ENCODE results near the gene CD1B.
"Not testable (repeated sequence)": the region's sequence is repeated elsewhere in the genome, so short reads cannot be mapped to it uniquely, and the experiment has no call there.

The CD1B gene

DNA sequence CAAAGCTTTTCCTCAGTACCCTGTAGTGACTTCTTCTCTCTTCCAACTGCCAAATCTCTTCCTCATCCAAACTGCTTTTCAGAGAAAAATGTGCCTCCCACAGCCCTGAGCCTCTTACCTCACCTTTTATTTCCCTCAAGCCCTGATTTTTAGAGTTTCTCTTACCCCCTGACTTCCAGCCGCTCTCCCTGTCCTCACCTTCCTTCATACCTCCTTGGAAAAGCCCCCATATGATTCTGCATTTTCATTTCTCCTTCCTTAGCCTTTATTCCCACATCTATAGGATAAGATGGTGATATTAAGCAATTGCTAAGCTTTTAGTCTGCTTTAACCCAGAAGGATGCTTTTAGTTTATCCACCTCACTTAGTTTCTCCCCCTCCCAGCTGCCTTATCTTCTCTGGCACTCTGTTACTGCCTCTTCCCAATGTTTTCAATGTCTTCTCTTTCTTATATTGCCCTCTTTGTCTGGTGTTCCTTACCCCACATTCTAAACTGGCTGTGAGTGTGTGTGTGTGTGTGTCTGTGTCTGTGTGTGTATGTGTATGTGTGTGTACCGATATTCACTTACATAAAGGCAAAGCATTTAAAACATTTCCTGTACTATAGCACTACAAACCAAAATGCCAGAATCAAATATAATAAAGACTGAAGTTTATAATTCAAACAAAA is at the start of gene CD1B:
Gene CD1B, minus strand, starts transcription at position 51 of the 670 bp plus-strand sequence. CDS start 108 bp downstream, outside the sequence.
- DNase-seq (ENCODE audit: low spot score), result no peak

DNA sequence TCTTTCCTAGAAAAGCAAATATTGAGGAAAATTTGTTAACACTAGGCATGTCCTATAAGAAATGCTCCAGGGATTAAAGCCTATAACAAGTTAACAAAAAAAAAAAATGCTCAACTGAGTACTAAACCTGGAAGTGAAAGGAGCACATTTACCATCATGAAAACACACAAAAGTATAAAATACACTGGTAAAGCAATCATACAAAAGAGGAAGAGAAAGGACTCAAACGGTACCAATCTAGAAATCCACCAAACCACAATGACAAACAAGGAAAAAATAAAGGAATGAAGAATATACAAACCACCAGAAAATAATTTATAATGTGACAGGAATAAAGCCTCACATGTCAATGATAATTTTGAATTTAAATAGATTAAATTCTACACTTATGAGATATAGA is 43.5 kb upstream of the CD1B start:
- no peak for DNase-seq (ENCODE audit: low spot score)

DNA sequence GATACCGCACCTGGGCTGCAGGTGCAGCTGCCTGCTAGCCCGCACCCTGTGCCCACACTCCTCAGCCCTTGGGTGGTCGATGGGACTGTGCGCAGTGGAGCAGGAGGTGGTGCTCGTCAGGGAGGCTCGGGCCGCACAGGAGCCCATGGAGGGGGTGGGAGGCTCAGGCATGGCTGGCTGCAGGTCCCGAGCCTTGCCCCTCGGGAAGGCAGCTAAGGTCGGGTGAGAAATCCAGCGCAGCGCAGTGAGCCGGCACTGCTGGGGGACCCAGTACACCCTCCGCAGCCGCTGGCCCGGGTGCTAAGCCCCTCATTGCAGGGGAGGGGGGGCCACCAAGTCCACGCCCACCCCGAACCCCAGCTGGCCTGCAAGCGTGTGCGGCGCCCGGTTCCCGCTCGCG is 42.8 kb upstream of the CD1B start:
- not testable (repeated sequence) for DNase-seq (ENCODE audit: low spot score)

GRCh38 chr1:158371188-158371953 is 40.0 kb upstream of the CD1B start:
- DNase-seq (ENCODE audit: low spot score), result no peak

DNA sequence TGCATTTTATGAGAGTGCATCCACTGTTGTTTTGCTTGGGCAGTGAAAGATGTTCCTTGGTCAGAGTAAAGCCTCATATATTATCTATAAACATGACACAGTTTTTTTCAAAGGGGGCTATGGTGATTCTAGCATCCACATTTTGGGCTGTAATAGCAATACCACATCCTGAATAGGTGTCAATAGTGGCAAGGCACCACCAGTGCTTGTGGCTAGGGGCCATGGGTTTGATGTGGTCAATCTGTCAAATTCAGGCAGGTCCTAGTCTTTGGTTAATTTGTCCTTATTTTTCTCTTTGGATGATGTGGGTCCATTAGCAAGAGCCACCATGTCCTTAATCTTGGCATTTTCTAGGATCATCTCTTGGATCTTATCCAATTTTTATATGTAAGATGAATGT is 35.5 kb upstream of the CD1B start:
- no peak for DNase-seq (ENCODE audit: low spot score)

DNA sequence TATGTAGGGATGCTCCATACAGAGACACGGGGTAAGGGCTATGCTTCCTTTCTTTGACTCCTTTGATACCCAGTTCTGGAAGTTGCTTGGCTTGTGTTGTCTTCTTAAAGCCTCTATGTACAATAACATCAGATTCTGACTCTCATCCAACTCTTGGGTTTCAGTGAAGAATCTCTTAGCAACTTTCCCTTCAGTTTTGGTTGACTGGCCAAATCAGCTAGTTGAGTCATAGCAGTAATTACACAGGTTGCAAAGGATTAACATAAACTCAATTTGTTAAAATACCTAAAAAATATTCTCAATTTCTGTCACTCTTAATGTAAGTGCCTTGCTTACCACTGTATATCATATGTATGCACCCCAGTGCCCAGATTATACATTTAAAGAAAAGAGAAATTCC is 31.6 kb upstream of the CD1B start:
- DNase-seq (ENCODE audit: low spot score), result no peak

DNA sequence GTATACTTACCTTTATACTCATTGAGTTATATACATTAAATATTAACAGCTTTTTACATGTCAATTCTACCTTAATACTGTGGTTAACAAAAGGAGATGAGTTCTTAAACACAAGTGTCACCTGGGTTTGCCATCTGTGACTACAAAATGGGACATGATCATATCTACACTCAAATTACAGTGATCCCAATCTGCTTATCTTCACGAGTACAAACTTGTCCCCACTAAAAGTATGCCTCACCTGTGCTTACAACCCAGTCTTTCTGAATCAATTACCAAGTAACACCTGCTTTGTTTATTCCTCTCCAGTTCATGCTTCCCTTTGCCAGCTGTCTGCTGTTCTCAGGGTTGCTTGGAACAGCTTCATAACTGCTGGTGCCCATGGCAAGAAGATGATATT is 31.2 kb upstream of the CD1B start:
- no peak for DNase-seq (ENCODE audit: low spot score)

GRCh38 chr1:158357441-158357840 is 26.1 kb upstream of the CD1B start:
- no peak for DNase-seq (ENCODE audit: low spot score)

DNA sequence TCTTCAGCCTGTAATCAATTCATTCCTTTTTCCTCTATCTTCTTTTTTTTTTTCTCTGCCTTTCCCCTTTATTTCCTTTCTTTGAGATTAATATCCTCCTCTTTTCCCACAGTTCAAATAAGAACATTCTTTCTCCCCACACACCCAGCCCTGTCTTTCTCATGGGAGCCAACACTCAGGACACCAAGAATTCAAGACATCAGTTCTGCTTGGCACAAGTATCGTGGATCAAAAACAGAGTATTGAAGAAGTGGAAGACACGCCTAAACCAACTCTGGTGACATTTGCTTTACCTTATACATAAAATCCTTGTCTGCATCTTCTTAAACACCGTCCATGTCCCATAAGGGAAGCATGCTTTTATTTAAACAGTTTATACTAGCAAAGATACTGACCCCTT is 25.3 kb upstream of the CD1B start:
- DNase-seq (ENCODE audit: low spot score), result no peak

GRCh38 chr1:158355773-158356285 is 24.5 kb upstream of the CD1B start:
- DNase-seq (ENCODE audit: low spot score), result no peak

- DNase-seq (ENCODE audit: low spot score), result peak; percentile 24
These were observed 22.9 kb upstream of the CD1B start for GRCh38 chr1:158354255-158354654.

GRCh38 chr1:158353303-158354075 is 22.2 kb upstream of the CD1B start, which contains the start of gene CD1E:
CD1E (plus strand) TSS chr1:158353894; CDS start chr1:158353989, 95 bp downstream.
- peak; percentile 33 for DNase-seq (ENCODE audit: low spot score)

DNA sequence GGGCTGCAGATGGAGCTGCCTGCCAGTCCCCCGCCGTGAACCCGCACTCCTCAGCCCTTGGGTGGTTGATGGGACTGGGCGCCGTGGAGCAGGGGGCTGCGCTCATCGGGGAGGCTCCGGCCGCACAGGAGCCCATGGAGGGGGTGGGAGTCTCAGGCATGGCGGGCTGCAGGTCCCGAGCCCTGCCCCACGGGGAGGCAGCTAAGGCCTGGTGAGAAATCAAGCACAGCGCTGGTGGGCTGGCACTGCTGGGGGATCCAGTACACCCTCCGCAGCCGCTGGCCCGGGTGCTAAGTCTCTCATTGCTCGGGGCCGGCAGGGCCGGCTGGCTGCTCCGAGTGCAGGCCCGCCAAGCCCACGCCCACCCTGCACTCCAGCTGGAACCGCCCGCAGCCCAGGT is 17.6 kb upstream of the CD1B start:
- not testable (repeated sequence) for DNase-seq (ENCODE audit: low spot score)

- DNase-seq (ENCODE audit: low spot score), result not testable (repeated sequence)
These were observed 5.1 kb upstream of the CD1B start for GRCh38 chr1:158336413-158336812.

- DNase-seq (ENCODE audit: low spot score), result no peak
These were observed 3.8 kb upstream of the CD1B start for GRCh38 chr1:158335213-158335532.

DNA sequence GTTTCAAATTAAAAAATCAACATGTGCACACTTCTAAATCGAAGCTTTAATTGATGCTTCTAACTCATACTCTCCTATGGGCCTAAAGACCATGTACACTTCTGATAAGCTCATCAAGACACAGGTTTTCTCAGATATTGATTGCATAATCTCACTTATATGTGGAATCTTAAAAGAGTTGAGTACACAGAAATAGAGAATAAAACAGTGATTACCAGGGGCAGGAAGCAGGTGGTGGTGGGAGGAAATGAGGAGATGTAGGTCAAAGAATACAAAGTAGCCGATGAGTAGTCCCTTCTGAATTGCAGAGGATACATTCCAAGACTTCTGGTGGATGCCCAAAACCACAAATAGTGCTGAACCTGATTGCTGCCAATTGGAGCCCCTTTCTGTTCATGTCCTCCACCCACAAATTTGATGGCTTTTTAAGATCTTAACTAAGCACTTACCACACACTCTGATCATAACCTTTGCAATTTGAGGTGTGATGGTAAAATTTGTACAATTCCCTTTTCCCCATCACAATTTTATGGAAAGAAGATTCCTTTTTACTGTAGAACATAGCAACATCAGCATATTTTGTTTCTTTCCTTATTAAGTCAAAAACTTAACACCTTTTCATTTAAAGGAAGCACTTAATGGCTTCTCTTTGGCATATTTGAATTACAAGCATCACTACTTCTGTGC is 3.3 kb upstream of the CD1B start:
- DNase-seq (ENCODE audit: low spot score), result no peak

- DNase-seq (ENCODE audit: low spot score), result no peak
These were observed 2.2 kb upstream of the CD1B start for GRCh38 chr1:158333405-158334155.

- DNase-seq (ENCODE audit: low spot score), result no peak
These were observed 265 bp downstream of the CD1B start for GRCh38 chr1:158331106-158331425.

GRCh38 chr1:158330391-158331105 is 783 bp downstream of the CD1B start:
- DNase-seq (ENCODE audit: low spot score), result no peak

DNA sequence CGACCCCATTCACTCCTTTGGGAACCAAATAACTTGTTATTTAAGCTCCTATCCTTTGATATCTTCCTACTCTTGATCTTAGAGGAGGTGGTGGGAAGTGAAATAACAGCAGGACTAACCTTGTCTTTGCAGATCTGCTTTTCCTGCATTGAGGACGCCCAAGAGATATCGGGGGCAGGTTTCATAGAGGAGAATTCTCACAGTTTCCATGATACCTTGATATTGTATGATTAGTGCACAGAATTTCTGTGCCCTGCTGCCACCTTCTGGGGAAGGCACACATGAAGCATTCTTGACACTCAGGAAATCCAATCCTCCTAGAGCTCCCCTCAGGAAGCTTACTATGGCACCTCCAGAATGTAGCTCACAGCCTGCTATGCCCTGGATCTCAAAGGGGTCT is 1.6 kb downstream of the CD1B start:
- no peak for DNase-seq (ENCODE audit: low spot score)

- DNase-seq (ENCODE audit: low spot score), result no peak
These were observed 2.0 kb downstream of the CD1B start for GRCh38 chr1:158329300-158329699.
